Right ventricle myocardium superior (tissue), 1 donor: ENCODE data around the gene LEFTY1. TPM values are rescaled to one million over a fixed set of nuclear protein-coding genes. Genes with fewer than 3 reads are reported as not detected.

Experiments used
- ATAC-seq: fragments of 200-7000 bp; cut with Tn5 transposase; one replicate; pipeline ENCODE4 v1.9.1; 2020; ENCODE audit warnings: mild to moderate bottlenecking; ENCODE audit not compliant: poor library complexity
- DNase-seq: peaks from one replicate; pipeline ENCODE4 v3.0.0-alpha.2; 2020
- intact Hi-C: fragments of 100-400 bp; cut with DNase I; formaldehyde crosslinking; loops from one replicate; pipeline ENCODE4 v1.11.2; 2022
- total RNA-seq: library from RNA; stranded (reverse); fragmentation: NEBNext Ultra II Directional; extraction: Animal tissue kit (Norgen Biotek cat#: 25700); gene quantifications from one replicate; pipeline ENCODE4 v1.2.1, GENCODE V29; 2021
- donor health status: DM: no; HTN: yes; CAD: no; lungs with severe emphysema.

LEFTY1 gene
- total RNA-seq, 1 donor from 2014 or later: 0.13 TPM

GRCh38 chr1:225879521-225880221, 9.3 kb downstream of the LEFTY1 start:
- ATAC-seq (no peak), DNase-seq (peak; percentile 20)
- intact Hi-C loops: loop anchor here (2.0 kb wide), 1 partner anchor 69 kb away; the partner anchor contains the start of gene EPHX1

GRCh38 chr1:225878282-225878681, 10.7 kb downstream of the LEFTY1 start:
- no peak for ATAC-seq
- peak; percentile 23 for DNase-seq
- intact Hi-C loops: no loop called here

- ATAC-seq (peak; percentile 5), DNase-seq (peak; percentile 77)
- intact Hi-C loops: no loop called here
These were observed 11.4 kb downstream of the LEFTY1 start for GRCh38 chr1:225877580-225877979.

GRCh38 chr1:225876900-225877510, 11.9 kb downstream of the LEFTY1 start:
- DNase-seq: no peak
- intact Hi-C loops: no loop called here

GRCh38 chr1:225875044-225875815, 13.7 kb downstream of the LEFTY1 start:
- intact Hi-C loops: no loop called here
- no peak for ATAC-seq
- DNase-seq: no peak

More at GRCh38 chr1:225876900-225877510, 11.9 kb downstream of the LEFTY1 start:
- ATAC-seq: no peak

- intact Hi-C loops: no loop called here
- ATAC-seq: no peak
- DNase-seq: peak; percentile 39
These were observed 14.5 kb downstream of the LEFTY1 start for GRCh38 chr1:225874431-225874830.

GRCh38 chr1:225873281-225873850, 15.6 kb downstream of the LEFTY1 start:
- intact Hi-C loops: no loop called here
- DNase-seq: no peak
- no peak for ATAC-seq

- intact Hi-C loops: no loop called here
- DNase-seq (no peak), ATAC-seq (no peak)
These were observed 16.9 kb downstream of the LEFTY1 start for GRCh38 chr1:225872075-225872430.

GRCh38 chr1:225871359-225872074, 17.4 kb downstream of the LEFTY1 start:
- intact Hi-C loops: no loop called here
- DNase-seq (no peak), ATAC-seq (no peak)

GRCh38 chr1:225870911-225871310, 18.0 kb downstream of the LEFTY1 start:
- no peak for ATAC-seq
- peak; percentile 16 for DNase-seq
- intact Hi-C loops: no loop called here

GRCh38 chr1:225868631-225869330, 20.2 kb downstream of the LEFTY1 start:
- ATAC-seq: no peak
- DNase-seq: no peak
- intact Hi-C loops: no loop called here

- ATAC-seq (no peak), DNase-seq (no peak)
- intact Hi-C loops: no loop called here
These were observed 22.0 kb downstream of the LEFTY1 start for GRCh38 chr1:225866981-225867380.

- no peak for ATAC-seq
- intact Hi-C loops: no loop called here
- DNase-seq: no peak
These were observed 22.7 kb downstream of the LEFTY1 start for GRCh38 chr1:225866061-225866837.

GRCh38 chr1:225865514-225865913, 23.4 kb downstream of the LEFTY1 start:
- ATAC-seq: no peak
- no peak for DNase-seq
- intact Hi-C loops: no loop called here

GRCh38 chr1:225863167-225863566, 25.8 kb downstream of the LEFTY1 start:
- ATAC-seq: no peak
- DNase-seq: no peak
- intact Hi-C loops: no loop called here

GRCh38 chr1:225862581-225862950, 26.4 kb downstream of the LEFTY1 start:
- no peak for ATAC-seq
- intact Hi-C loops: no loop called here

GRCh38 chr1:225861834-225862580, 26.9 kb downstream of the LEFTY1 start:
- ATAC-seq: no peak
- intact Hi-C loops: no loop called here
- peak; percentile 31 for DNase-seq

More at GRCh38 chr1:225862581-225862950, 26.4 kb downstream of the LEFTY1 start:
- peak; percentile 15 for DNase-seq
